OCI-LY7 (cell line): ENCODE measurements around the gene CSTPP1. TPM values are rescaled to one million over a fixed set of nuclear protein-coding genes. Genes with fewer than 3 reads are reported as not detected.
"Not testable (repeated sequence)": the region's sequence is repeated elsewhere in the genome, so short reads cannot be mapped to it uniquely, and the experiment has no call there.

Experiments
- BruUV-seq: library from RNA; stranded (reverse); fragments of 400-500 nt; replicated peaks from 2 replicates; lab custom pipeline; 2021; lab: Mats Ljungman, UMichigan
- CTCF ChIA-PET: fragments of 300-600 bp; sonication (Branson Sonifier 250); formaldehyde crosslinking; loops from one replicate; lab custom pipeline; 2022; ENCODE audit warnings: antibody characterized with exemption; ENCODE audit not compliant: unreplicated experiment; lab: Charles Lee
- POLR2A ChIA-PET: fragments of 300-600 bp; sonication (Branson Sonifier 250); formaldehyde crosslinking; loops from one replicate; lab custom pipeline; 2022; ENCODE audit warnings: antibody characterized with exemption; lab: Charles Lee
- DNase-seq: peaks from one replicate; pipeline ENCODE4 v3.0.0-alpha.2; 2015; ENCODE audit warnings: low spot score
- H2AFZ ChIP-seq: fragments of 200-600 bp; sonication (generic), shearing (Covaris generic); 2 replicates; pipeline ENCODE4 v1.6.1; 2014; ENCODE audit warnings: mild to moderate bottlenecking, antibody characterized with exemption, low read length, moderate library complexity
- H3K27ac ChIP-seq: fragments of 200-600 bp; sonication (generic); 2 replicates; pipeline ENCODE4 v1.5.1; 2014; ENCODE audit warnings: mixed run types, low read depth, mild to moderate bottlenecking, moderate library complexity, low read length, inconsistent platforms; ENCODE audit not compliant: poor library complexity, severe bottlenecking
- H3K36me3 ChIP-seq: fragments of 200-600 bp; sonication (generic); 2 replicates; pipeline ENCODE4 v1.6.1; 2014; ENCODE audit warnings: mild to moderate bottlenecking, antibody characterized with exemption, low read length, moderate library complexity, mixed read lengths; ENCODE audit not compliant: insufficient read depth
- H3K4me1 ChIP-seq: fragments of 200-600 bp; sonication (generic); 2 replicates; pipeline ENCODE4 v1.5.1; 2014; ENCODE audit warnings: mild to moderate bottlenecking, low read length; ENCODE audit not compliant: insufficient read depth, poor library complexity, severe bottlenecking
- H3K4me2 ChIP-seq: fragments of 200-600 bp; sonication (generic); 2 replicates; pipeline ENCODE4 v1.6.1; 2014; ENCODE audit warnings: mild to moderate bottlenecking, low read length
- H3K4me3 ChIP-seq: fragments of 200-600 bp; sonication (generic); 2 replicates; pipeline ENCODE4 v1.5.1; 2014; ENCODE audit warnings: mild to moderate bottlenecking, low read depth, low read length; ENCODE audit not compliant: poor library complexity, severe bottlenecking
- H3K79me2 ChIP-seq: fragments of 200-600 bp; sonication (generic); 2 replicates; pipeline ENCODE4 v1.6.1; 2016; ENCODE audit warnings: low read depth, mild to moderate bottlenecking, low read length, moderate library complexity, mixed read lengths; ENCODE audit not compliant: insufficient read depth
- H3K9me2 ChIP-seq: fragments of 200-600 bp; sonication (generic); 2 replicates; pipeline ENCODE4 v1.6.1; 2016; ENCODE audit warnings: mild to moderate bottlenecking, low read length, mixed read lengths; ENCODE audit not compliant: insufficient read depth
- H3K9me3 ChIP-seq: fragments of 200-600 bp; sonication (generic); 2 replicates; pipeline ENCODE4 v1.6.1; 2014; ENCODE audit warnings: mild to moderate bottlenecking, mixed run types, low read length, mixed read lengths
- H4K20me1 ChIP-seq: fragments of 200-600 bp; sonication (generic); 2 replicates; pipeline ENCODE4 v1.6.1; 2014; ENCODE audit warnings: mild to moderate bottlenecking, antibody characterized with exemption, low read length, moderate library complexity, mixed read lengths; ENCODE audit not compliant: insufficient read depth
- CTCF ChIP-seq: fragments of 200-600 bp; sonication (generic); conservative IDR thresholded peaks from 2 replicates; pipeline ENCODE4 v1.5.1; 2014; ENCODE audit warnings: mild to moderate bottlenecking, antibody characterized with exemption, low read length, moderate library complexity, mixed read lengths
- EZH2phosphoT487 ChIP-seq: fragments of 200-600 bp; sonication (generic); IDR thresholded peaks from 2 replicates; pipeline ENCODE4 v1.6.1; 2018; ENCODE audit warnings: low read depth, borderline replicate concordance, mild to moderate bottlenecking, mixed run types, antibody characterized with exemption, low read length, moderate library complexity, mixed read lengths
- intact Hi-C: fragments of 100-400 bp; cut with micrococcal nuclease; formaldehyde crosslinking; loops from one replicate; pipeline ENCODE4 v1.10.0; 2022; ENCODE audit not compliant: unreplicated experiment
- total RNA-seq, 2 experiments: library from RNA; depleted of rRNA in 1 of 2; stranded (reverse); fragments of >200 nt in 1 of 2; shearing (Covaris generic) in 1 of 2; gene quantifications; 2 replicates each; pipeline ENCODE4 v1.2.3, GENCODE V29; 2014 to 2022

Gene CSTPP1
- total RNA-seq, 2 experiments from 2014 or later = 39.6 to 43.1 TPM

GRCh38 chr11:46984548-46984947 lies 48.0 kb downstream of the CSTPP1 start:
- no peak for DNase-seq
- Histone ChIP-seq H3K27ac (no peak overlapping the region), H3K79me2 (no peaks in the 10 kb centered on the region), H3K9me3 (no peaks in the 10 kb centered on the region), H3K4me3 (no peak overlapping the region), H3K36me3 (peaks cover 20% of the 10 kb centered on the region), H3K4me2 (no peak overlapping the region), H3K4me1 (no peaks in the 10 kb centered on the region), H3K9me2 (no peaks in the 10 kb centered on the region), H2AFZ (no peak overlapping the region), H4K20me1 (no peaks in the 10 kb centered on the region)
- BruUV-seq = no TSS peak
- intact Hi-C loops = no loop called here
- no peak for TF ChIP-seq CTCF
- TF ChIP-seq EZH2phosphoT487 = no peak
- POLR2A ChIA-PET = interaction anchor here (0.6 to 3.9 kb wide), 9 partner anchors 8 to 126 kb away, joined by 3 to 27 read pairs (median 3); no protein-coding TSS in a partner anchor
- CTCF ChIA-PET = no interaction called here

- ChIA-PET POLR2A (interaction anchor here (0.6 to 3.9 kb wide), 8 partner anchors 9 to 125 kb away, joined by 3 to 27 read pairs (median 3); no protein-coding TSS in a partner anchor), CTCF (no interaction called here)
- H3K27ac ChIP-seq = no peak overlapping the region
- H3K36me3 ChIP-seq = peaks cover 24% of the 10 kb centered on the region
- intact Hi-C loops = no loop called here
- DNase-seq = no peak
- H4K20me1 ChIP-seq = no peaks in the 10 kb centered on the region
- H3K4me1 ChIP-seq = no peaks in the 10 kb centered on the region
- H3K9me2 ChIP-seq = no peaks in the 10 kb centered on the region
- H3K9me3 ChIP-seq = no peaks in the 10 kb centered on the region
- no peaks in the 10 kb centered on the region for H3K79me2 ChIP-seq
- no peak overlapping the region for H3K4me3 ChIP-seq
- TF ChIP-seq CTCF (no peak), EZH2phosphoT487 (no peak)
- BruUV-seq = no TSS peak
- no peak overlapping the region for H2AFZ ChIP-seq
- H3K4me2 ChIP-seq = no peak overlapping the region
These were observed 48.4 kb downstream of the CSTPP1 start for GRCh38 chr11:46984987-46985386.

- H3K4me3 ChIP-seq = no peak overlapping the region
- no TSS peak for BruUV-seq
- intact Hi-C loops = no loop called here
- no peaks in the 10 kb centered on the region for H3K4me1 ChIP-seq
- H3K36me3 ChIP-seq = peaks cover 34% of the 10 kb centered on the region
- ChIA-PET CTCF (no interaction called here), POLR2A (interaction anchor here (0.7 kb wide), 1 partner anchor 14 kb away, joined by 4 read pairs; no protein-coding TSS in a partner anchor)
- no peak overlapping the region for H3K4me2 ChIP-seq
- H3K9me2 ChIP-seq = no peaks in the 10 kb centered on the region
- TF ChIP-seq EZH2phosphoT487 (no peak), CTCF (no peak)
- no peaks in the 10 kb centered on the region for H3K9me3 ChIP-seq
- no peak overlapping the region for H3K27ac ChIP-seq
- no peaks in the 10 kb centered on the region for H4K20me1 ChIP-seq
- no peak overlapping the region for H2AFZ ChIP-seq
- DNase-seq = no peak
- no peaks in the 10 kb centered on the region for H3K79me2 ChIP-seq
These were observed 50.6 kb downstream of the CSTPP1 start for GRCh38 chr11:46987183-46987582.

GRCh38 chr11:46989810-46990487 lies 53.4 kb downstream of the CSTPP1 start:
- H3K79me2 ChIP-seq, H2AFZ ChIP-seq, H3K4me3 ChIP-seq, H3K27ac ChIP-seq, H3K4me1 ChIP-seq, H4K20me1 ChIP-seq, intact Hi-C loops, CTCF ChIA-PET, H3K4me2 ChIP-seq, H3K9me2 ChIP-seq, DNase-seq, BruUV-seq, H3K9me3 ChIP-seq: not testable (repeated sequence)
- H3K36me3 ChIP-seq = peaks cover 34% of the 10 kb centered on the region
- POLR2A ChIA-PET = interaction anchor here (1.1 to 1.8 kb wide), 3 partner anchors 9 to 11 kb away, joined by 5 to 6 read pairs (median 6); no protein-coding TSS in a partner anchor
